HG03565 (cell line): ENCODE measurements around the gene KIF21B.

Experiments used
- ATAC-seq: cut with Tn5 transposase; IDR thresholded peaks from one replicate; pipeline ENCODE4 v1.9.1; 2021; ENCODE audit warnings: mild to moderate bottlenecking, moderate library complexity; ENCODE audit not compliant: unreplicated experiment

KIF21B gene

DNA sequence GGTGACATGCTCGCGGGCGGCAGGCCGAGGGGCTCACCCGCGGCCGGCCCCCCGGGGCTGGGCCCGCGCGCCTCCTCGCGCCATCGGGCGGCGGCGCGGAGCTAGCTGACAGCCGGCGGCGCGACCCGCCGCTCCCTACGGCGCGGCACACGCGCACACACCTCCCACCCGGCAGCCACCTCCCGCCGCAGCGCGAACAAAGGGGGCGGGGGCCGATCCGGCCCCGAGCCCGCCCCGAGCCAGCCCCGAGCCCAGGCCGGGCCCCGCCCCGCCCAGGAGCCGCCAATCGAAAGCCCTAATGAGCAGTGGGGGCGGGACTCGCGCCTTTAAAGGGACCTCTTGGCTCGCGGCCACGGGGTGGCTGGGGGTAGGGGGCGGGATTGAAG, at the start of gene KIF21B:
Gene KIF21B (minus strand): TSS at position 198 of the 386 bp plus-strand sequence. CDS start 331 bp downstream, outside the sequence.
- peak; percentile 40 for ATAC-seq

DNA sequence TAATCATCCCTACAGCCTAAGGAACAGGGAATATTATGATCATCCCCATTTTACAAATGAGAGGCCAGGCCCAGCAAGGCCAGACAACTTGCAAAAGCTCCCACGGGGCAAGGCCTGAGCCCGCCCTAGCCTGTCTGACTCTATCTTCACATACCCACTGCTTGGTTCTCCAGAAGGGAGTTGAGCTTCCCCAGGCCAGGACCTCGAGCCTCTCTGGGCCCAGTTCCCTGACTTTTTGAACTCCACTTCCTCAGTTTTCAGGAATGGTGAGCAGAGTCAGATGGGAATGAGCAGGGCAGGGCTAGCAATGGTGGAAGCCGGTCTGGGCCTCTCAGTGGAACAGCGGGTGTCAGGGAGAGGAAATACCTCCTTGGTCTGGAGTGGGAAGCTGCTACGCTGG, 49.4 kb upstream of the KIF21B start:
- no peak for ATAC-seq

GRCh38 chr1:201072149-201072548, 48.6 kb upstream of the KIF21B start:
- ATAC-seq, result no peak

DNA sequence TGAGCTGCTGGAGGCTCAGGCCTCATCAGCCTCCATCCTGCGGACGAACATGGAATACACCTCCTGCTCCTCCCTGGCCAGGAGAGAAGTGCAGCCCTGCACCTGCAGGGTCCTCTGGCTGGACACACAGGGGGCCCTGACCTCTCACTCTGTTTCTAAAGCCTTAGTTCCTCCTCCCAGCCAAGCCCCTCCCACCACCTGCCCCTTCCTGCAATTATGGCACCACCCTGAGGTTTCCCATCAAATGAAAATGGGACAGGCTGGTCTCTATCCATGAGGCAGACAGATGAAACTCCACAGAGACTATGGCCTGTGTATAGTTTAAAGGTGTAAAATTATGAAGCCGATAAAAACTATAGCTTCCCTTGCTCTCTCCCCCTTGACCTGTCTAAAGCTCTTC, 46.1 kb upstream of the KIF21B start:
- no peak for ATAC-seq

DNA sequence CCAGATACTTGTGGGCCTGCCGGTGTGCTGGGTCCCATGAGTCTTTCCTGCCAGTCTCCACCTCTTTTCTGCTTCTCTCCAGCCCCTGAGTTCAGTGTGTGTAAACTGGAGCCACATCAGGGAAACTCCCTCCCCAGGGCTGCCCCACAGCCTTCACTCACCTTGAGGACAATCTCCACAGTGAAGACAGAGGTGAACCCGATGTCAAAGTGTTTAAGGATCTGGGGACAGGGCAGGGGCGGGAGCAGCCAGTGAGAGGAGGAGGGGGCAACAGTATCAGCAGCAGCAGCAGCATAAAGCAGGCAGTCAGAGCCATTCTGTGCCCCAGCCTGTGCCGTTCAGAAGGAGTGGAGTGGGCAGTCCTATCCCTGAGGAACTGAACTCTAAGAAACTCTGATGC, 45.5 kb upstream of the KIF21B start:
- ATAC-seq, result no peak

GRCh38 chr1:201066986-201067385, 43.5 kb upstream of the KIF21B start:
- no peak for ATAC-seq

GRCh38 chr1:201065686-201066085, 42.2 kb upstream of the KIF21B start:
- ATAC-seq, result no peak

DNA sequence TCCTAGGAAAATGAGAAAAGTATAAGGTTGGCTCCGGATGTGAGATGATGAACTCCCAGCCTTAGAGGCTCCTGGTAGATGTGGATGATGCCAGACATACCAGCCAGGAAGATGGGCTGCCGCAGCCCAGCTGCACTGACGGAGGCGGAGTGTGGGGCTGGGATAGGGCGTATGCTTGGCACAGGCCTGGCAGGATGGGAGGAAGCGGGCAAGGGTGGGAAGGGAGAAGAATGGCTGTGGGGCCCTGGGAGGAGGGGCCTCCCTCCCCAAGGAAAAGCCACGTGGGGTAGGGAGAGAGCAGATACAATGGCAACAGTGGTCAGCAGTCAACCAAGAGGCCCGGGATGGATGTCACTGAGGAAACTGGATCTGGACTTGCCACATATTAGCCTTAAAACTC, 41.3 kb upstream of the KIF21B start:
- no peak for ATAC-seq

DNA sequence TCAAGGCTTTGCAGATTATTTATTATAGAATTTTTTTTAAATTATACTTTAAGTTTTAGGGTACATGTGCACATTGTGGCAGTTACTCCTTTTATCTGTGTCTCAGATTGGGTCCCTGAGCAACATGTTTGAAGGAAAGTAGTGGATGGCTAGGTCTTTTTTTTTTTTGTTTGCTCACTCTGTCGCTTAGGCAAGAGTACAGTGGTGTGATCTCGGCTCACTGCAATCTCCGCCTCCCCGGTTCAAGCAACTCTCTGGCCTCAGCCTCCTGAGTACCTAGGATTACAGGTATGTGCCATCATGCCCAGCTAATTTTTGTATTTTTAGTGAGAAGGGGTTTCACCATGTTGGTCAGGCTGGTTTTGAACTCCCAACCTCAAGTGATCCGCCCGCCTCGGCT, 39.6 kb upstream of the KIF21B start:
- no peak for ATAC-seq

DNA sequence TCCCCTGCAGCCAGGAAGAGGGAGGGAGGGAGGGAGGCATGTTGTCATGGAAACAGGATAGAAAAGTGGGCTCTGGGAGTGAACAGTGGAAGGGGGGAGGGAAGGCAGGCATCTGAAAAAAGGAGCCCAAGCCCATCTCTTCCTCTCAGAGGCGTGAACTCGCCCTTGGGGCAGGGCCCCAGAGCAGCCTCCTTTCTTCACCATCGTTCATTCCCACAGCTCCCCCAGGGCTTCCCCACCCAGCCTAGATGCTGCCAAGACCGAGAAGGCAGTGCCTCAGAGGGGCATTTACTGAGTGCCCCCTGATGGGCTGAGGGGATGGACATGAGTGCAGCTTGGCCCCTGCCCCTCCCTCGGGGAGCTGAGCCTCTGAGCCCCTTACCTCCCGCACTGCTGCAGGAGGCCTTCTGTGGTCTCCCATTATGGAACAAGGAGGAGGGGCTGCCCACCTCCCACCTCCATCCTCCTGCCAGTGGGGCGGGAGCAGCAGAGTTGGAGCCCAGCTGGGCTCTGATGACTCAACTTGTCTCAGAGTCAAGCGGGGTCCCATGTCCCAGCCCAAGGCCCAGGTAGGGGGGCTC, 39.1 kb upstream of the KIF21B start:
- ATAC-seq, result no peak

DNA sequence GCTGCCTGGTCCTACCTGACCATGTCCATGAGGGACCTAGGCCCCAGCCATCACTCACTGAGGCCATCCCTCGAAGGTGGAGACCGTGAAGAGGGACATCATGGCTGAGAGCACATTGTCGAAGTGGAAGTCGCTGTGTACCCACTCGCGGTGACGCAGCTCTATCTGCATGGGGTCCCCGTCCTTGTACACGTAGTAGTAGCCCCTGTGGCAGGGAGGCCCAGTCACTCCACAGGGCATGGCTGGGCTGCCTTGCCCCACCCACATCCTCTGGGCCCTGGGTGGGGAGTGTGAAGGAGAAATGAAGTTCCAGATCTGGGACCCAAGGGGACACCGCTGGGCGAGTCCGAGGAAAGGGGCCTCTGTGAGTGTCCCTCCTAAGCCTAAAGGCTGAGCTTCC, 38.4 kb upstream of the KIF21B start:
- ATAC-seq, result no peak

GRCh38 chr1:201061049-201061448, 37.5 kb upstream of the KIF21B start:
- no peak for ATAC-seq

GRCh38 chr1:201060586-201060985, 37.1 kb upstream of the KIF21B start:
- ATAC-seq, result no peak

GRCh38 chr1:201059871-201060555, 36.5 kb upstream of the KIF21B start:
- ATAC-seq, result no peak

DNA sequence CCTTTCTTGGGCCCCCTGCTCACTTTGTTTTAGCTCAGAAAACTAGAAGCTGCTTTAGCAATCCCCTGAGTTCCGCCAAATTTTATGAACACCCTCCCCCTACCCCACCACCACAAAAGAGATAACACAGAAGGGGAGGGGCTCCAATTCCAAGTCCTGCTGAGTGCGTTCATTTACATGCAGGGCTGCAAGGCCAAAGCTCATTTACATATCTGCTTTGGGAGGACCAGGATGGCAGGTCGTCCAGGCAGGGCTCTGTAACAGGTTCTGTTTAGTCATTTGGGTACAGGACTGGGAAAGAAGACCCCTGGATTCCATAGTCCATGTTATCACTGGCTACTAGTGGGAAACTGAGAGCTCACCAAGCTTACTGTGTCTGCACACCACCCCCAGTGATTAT, 35.9 kb upstream of the KIF21B start:
- no peak for ATAC-seq

DNA sequence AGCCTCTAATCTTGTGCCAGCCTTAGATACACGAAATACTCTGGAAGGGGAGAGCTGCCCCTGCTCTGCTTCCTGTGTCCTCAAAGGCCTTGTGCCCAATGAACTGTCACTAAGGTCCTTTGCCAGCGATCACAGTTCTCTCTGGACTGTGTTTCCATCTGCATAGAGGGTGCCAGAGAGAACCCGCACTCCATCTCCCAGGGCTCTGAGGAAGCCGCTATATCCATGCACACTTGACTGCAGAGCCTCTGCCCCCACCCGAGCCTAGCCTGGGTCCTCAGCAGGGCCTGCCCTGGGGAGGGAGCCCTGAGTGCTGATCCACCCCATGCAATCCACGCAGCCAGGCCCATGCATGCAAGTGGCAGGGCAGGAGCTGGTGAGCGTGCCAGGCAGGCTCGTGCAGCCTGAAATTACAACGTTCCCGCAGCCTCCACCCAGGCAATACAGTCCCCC, 30.6 kb upstream of the KIF21B start:
- ATAC-seq, result no peak

- no peak for ATAC-seq
Measured at GRCh38 chr1:201053155-201053860, 29.8 kb upstream of the KIF21B start.

GRCh38 chr1:201051399-201051798, 27.9 kb upstream of the KIF21B start:
- ATAC-seq, result no peak

GRCh38 chr1:201050515-201051277, 27.2 kb upstream of the KIF21B start:
- ATAC-seq, result no peak

- ATAC-seq, result no peak
Measured at GRCh38 chr1:201049248-201049831, 25.8 kb upstream of the KIF21B start.

GRCh38 chr1:201048521-201048920, 25.0 kb upstream of the KIF21B start:
- no peak for ATAC-seq
